GM18909 (cell line): Measurements from ENCODE around the gene AATK.

Source experiments
- ATAC-seq: cut with Tn5 transposase; IDR thresholded peaks from one replicate; pipeline ENCODE4 v1.9.1; 2021; ENCODE audit warnings: mild to moderate bottlenecking; ENCODE audit not compliant: unreplicated experiment, poor library complexity

The AATK gene

DNA sequence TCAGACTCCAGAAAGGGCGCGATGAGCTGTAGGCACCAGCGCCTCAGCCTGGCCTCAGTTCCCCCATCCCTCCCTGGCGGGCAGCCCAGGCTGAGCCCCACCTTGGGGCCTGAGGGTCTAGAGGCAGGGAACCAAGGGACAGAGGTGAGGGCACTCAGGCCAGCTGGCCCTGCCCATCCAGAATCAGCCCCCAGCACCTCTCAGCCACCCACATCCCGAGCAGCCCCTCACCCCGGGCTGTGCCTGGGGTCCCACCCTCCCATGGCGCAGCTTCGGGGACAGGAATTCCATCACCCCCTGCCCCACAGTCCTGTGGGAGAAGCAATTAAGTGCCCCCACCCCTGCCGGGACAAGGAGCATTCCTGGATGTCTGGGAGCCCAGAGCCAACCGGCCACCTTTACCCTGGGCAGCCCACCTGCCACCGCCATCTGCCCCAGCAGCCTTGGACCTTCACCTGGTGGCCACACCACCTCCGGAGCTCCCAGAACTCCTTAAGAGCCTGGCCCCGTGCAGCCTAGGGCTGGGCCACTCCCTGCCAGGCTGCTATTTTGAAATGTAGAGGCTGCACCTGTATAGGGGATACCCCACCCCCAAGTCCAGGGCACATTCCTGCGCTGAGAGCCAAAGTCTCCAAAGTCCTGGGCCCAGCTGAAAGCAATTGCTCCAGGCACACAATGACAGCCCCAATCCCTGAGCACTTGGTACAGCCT is 34.4 kb downstream of the AATK start:
- no peak for ATAC-seq

GRCh38 chr17:81130385-81131361 is 35.3 kb downstream of the AATK start:
- ATAC-seq, result no peak

GRCh38 chr17:81129711-81130367 is 36.2 kb downstream of the AATK start:
- no peak for ATAC-seq

DNA sequence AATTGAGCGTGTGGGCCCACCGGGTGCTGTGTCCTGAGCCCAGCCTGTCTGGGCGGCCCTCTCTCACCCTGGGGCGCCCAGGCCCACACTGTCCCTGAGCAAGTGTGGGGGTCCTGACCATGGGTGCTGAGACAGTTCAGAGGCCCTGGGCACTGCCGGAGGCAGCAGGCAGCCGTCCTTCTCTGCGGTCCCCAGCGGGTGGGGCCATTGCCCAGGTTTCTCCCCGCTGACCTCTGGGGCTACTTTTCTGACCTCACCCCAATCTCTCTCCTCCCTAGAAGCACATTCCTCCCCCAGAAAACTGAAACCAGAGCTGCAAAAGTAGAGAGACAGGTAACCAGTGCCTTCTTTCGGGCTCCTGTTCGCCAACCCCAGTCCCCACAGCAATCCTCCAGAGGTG is 36.7 kb downstream of the AATK start:
- ATAC-seq, result no peak

- ATAC-seq, result no peak
These were observed 37.2 kb downstream of the AATK start for GRCh38 chr17:81128774-81129173.

GRCh38 chr17:81128338-81128737 is 37.7 kb downstream of the AATK start:
- ATAC-seq, result no peak

DNA sequence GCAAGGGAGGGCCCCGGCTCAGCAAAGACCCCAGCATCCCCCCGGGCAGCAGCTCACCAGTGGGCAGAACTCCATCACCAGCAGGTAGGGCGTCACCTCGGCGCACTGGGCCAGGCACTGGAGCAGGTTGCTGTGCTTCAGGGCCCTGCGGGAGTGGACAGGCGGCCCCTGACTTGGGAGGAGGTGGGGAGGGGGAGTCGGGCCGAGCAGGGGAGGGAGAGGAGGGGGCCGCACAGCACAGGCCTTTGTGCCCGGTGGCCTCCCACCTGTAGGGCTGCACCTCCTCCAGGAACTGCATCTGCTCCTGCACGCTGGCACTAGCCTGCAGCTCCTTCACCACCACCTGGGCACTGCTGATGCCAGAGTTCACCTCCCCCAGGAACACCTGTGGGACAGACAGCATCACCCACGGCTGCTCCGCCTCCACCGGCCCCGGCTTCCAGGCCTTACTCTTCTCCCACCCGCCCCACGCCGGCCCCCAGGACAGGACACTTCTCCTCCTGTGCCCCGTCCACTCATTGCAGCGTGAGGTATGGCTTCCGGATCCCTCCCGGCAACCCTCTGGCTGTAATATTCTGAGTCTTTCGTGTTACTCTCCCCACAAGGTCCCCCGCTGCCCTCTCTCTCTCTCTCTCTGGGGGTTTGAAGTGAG is 38.4 kb downstream of the AATK start:
- ATAC-seq, result no peak

- no peak for ATAC-seq
These were observed 38.9 kb downstream of the AATK start for GRCh38 chr17:81127133-81127455.

DNA sequence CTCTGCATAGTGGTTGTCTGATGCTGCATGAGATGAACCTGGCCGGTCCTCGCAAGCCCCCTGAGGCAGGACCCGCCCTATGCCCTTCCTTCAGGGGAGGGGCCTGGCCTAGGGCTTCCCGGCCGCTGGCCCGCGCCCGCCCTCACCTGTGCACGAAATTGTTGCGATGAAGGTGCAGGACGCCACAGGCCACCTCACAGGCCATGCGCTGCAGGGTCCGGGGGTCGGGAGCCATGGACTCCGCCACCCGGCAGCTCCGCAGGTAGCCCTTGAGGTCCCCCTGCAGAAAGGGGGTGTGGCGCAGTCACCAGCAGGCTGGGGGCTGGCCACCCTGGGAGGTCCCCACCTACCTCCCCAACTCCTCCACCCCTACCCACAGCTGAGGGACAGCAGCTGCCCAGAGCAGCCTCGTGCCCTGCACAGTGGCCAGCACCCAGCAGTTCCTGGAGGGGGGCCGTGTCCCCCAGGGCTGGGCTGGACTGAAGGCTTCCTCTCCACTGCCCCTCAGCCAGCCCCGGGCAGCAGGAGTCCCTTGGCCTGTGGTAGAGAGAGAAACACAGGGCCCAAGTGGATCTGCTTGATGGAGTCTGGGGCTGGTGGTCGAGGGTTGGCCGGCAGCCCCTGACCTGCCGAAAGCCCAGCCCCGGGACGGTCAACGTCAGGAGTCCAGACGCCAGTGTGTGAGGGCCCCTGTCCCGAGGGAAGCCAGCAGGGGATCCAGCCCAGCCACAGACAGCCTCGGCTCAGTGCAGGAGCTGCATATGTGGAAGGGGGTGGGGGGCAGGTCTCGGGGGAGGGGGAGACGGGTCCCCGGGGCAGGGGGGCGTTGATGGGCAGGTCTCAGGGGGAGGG is 39.5 kb downstream of the AATK start:
- no peak for ATAC-seq

GRCh38 chr17:81125573-81126081 is 40.4 kb downstream of the AATK start:
- no peak for ATAC-seq

DNA sequence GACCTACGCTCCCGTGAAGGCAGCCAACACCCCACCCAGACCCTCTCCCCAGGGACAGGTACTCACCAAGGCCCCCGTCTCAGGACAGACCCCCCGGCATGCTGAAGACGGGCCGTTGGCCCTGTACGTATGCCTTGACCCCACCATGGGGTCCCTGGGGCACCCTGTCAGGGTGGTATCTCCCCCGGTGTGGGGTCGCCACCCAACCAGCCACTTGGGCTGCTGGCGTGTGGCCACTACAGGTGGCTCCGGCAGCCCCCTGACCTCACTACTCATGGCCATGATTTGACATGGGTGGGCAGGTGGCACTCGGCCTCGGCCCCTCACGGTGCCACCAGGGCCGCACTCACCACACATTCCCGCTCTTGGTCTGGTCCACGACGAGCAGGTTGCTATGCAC is 41.6 kb downstream of the AATK start:
- ATAC-seq, result no peak

GRCh38 chr17:81123052-81124048 is 42.7 kb downstream of the AATK start:
- ATAC-seq, result no peak

- no peak for ATAC-seq
These were observed 43.9 kb downstream of the AATK start for GRCh38 chr17:81121841-81122733.

DNA sequence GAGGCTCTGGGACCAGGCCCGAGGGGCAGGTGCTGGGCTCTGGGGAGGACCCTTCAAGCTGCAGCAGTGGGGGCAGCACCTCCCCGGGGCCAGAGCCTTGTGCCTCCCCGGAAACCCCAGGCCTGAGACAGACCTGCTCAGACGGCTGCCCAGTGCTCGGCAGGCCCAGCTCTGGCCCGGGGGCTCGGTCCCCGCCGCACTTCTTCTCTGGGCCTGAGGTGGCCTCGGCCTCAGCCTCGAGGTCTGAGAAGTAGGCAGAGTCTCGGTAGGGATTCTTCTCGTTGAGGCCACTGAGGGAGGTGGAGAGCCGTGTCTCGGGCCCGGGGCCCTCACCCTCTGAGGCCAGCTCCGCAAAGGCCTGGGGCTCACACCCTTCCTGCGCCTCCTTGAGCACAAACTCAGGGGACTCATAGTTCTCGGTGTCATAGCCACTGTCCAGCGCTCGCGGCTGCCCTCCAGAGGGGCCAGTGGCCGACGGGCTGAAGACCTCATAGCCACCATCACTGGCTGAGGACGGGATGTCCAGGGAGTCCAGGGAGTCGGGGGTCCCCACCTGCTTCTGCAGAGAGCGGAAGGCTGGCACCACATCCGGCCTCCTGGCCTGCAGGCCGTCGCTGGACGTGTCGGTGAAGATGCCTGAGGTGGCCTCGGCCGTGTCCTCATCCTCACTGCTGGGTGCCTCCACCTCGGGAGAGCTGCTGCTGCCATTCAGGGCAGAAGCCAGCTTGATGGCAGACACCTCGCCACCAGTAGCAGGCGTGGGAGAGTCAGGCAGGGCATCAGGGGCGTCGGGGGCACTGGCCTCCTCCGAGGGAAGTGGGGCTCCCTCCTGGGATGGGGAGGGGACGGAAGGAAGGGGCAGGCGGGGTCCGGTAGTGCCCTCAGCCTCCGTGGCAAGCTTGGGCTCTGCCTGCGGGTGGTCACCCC is 45.1 kb downstream of the AATK start:
- no peak for ATAC-seq

DNA sequence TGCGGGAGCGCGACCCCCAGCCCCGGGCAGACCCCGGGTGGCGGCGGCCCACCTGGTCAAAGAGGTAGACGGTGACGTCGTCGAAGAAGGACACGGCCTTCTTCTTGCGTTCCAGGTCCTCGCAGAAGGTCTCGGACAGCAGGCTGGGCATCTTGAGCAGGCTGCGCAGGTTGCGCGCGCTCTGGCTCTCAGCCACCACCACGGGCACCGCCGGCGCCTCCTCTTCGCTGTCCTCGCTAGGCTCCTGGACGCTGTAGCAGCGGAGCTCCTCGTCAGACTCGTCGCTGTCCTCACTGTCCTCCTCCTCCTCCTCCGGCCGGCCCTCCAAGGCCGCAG is 45.9 kb downstream of the AATK start:
- ATAC-seq, result no peak
